ENCODE measurements around the gene VPS33B.
"Not testable (repeated sequence)": the region's sequence is repeated elsewhere in the genome, so short reads cannot be mapped to it uniquely, and the experiment has no call there.

Gene VPS33B

DNA sequence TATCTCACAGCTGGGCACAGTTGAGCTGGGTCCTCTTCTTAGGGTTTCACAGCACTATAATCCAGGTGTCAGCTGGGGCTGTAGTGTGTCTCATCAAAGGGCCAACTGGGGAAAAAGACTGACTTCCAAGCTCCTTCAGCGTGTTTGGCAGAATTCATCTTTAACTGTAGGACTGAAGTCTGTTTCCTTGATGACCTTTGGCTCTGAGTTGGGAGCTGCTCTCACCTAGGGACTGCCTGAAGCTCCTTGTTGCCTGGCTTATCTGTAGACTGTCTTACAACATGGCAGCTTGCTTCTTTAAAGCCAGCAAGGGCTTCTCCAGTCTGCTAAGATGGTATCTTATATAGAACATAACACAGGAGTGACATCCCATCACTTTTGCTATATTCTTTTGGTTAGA lies 5.3 kb upstream of the VPS33B start:
- no peak for FAIRE-seq

DNA sequence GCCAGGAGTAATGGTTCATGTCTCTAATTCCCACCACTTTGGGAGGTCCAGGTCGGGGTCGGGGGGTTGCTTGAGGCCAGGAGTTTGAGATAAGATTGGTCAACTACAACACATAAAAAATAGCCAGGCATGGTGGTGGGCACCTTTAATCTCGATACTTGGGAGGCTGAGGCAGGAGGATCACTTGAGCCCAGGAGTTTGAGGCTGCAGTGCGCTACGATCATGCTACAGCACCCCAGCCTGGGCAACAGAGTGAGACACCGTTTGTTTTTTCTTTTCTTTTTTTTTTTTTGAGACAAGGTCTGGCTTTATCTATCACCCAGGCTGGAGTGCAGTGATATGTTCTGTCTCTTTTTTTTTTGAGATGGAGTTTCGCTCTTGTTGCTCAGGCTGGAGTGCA lies 1.3 kb upstream of the VPS33B start:
- no peak for FAIRE-seq

- FAIRE-seq: no peak
Observed at GRCh38 chr15:91022832-91023129, 387 bp upstream of the VPS33B start.

- no peak for FAIRE-seq
Observed at GRCh38 chr15:91021516-91022074, 799 bp downstream of the VPS33B start.

GRCh38 chr15:91018158-91018557 lies 4.2 kb downstream of the VPS33B start:
- FAIRE-seq: no peak

GRCh38 chr15:91017716-91018115 lies 4.7 kb downstream of the VPS33B start:
- no peak for FAIRE-seq

GRCh38 chr15:91013701-91014100 lies 8.7 kb downstream of the VPS33B start:
- FAIRE-seq: not testable (repeated sequence)

DNA sequence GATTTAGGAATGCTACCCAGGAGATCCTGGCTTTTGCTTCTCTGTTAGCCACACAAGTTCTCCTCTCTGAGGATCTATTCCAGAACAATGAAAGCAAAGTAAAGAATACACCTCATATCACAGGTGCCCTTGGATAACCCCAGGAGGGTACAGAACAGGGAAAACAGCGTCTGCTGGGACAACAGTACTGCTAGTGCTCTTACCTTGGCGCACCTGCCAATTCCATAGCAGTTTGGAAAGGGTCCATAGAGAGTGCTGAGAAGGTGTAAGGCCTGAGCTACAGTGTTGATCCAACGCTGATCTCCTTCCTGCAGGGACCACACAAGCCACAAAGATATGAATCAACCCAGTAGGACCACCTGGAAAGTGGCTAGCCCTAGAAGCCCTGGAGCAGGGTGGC lies 15.1 kb downstream of the VPS33B start:
- FAIRE-seq: no peak

- no peak for FAIRE-seq
Observed at GRCh38 chr15:91001209-91001608, 21.2 kb downstream of the VPS33B start.

DNA sequence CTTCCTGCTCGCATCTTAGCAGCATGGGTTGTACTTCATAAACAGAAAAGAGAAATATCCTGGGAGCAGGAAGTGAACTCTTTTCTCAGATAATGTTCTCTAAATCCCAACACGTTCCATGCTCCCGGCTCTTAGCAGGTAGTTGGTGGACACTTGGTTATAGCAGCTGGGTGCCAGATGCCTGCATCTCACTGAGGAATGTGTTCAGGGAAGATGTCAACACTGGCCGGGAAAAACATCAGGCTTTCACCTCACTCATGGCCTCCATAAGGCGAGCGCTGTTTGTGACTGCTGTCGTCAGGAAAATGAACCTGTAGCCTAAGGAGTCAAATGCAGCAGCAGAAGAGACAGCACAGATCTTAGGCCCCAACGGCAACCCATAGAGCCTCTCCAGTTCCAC lies 23.7 kb downstream of the VPS33B start:
- no peak for FAIRE-seq

- FAIRE-seq: no peak
Observed at GRCh38 chr15:90994417-90995311, 27.7 kb downstream of the VPS33B start, which contains the start of gene PRC1. Gene PRC1 (minus strand): TSS chr15:90994535. CDS start chr15:90994417, 118 bp downstream.

DNA sequence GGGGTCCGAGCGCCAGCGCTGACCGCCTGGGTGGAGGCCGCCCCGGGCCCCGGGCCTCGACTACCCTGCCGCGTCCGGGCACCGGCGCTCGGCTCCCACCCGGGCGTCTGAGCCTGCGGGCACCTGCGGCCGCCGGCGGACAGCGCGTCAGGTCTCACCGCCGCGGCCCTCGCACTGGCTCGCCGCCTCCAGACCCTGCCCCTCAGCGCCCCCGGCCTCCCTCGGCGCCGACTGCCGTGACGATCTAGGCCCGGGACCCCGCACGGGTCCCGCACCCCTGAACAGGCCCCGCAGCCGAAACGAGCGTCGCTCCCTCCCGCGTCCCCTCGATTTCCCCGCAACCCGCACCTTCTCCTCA lies 28.4 kb downstream of the VPS33B start:
- no peak for FAIRE-seq

- FAIRE-seq: no peak
Observed at GRCh38 chr15:90991587-90992285, 30.7 kb downstream of the VPS33B start.

DNA sequence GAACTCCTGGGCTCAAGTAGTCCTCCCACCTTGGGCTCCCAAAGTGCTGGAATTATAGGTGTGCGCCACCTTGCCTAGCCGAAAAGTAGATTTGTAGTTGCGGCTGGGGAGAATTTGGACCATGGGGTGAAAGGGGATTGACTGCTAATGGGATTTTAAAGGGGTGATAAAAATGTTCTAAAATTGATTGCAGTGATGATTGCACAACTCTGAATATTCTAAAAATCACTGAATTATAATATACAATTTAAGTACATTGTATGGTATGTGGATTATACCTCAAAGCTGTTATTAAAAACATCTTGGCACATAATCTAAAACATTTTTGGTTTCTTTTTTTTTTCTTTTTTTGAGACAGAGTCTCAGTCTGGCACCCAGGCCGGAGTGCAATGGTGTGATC lies 31.9 kb downstream of the VPS33B start:
- no peak for FAIRE-seq

DNA sequence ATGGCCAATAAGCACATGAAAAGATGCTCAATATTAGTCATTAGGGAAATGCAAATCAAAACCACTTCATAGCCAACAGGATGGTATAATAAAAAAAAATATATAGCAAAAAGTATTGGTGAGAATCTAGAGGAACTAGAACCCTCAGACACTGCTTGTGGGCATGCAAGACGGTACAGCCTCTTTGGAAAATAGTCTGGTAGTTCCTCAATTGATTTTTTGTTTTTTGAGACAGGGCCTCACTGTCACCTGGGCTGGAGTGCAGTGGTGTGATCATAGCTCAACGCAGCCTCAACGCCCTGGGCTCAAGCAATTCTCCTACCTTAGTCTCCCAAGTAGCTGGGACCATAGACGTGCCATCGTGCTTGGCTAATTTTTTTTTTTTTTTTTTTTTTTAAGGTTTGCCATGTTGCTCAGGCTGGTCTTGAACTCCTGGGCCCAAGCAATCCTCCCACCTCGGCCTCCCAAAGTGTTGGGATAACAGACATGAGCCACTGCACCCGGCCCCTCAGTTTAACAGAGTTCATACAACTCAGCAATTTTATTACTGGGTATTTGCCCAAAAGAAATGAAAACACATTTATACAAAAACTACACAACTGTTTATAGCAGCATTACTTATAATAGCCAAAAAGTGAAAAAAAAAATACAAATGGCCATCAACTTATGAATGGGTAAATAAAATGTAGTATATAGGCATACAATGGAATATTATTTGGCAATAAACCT lies 33.2 kb downstream of the VPS33B start:
- FAIRE-seq: no peak

- no peak for FAIRE-seq
Observed at GRCh38 chr15:90988296-90988695, 34.1 kb downstream of the VPS33B start.

DNA sequence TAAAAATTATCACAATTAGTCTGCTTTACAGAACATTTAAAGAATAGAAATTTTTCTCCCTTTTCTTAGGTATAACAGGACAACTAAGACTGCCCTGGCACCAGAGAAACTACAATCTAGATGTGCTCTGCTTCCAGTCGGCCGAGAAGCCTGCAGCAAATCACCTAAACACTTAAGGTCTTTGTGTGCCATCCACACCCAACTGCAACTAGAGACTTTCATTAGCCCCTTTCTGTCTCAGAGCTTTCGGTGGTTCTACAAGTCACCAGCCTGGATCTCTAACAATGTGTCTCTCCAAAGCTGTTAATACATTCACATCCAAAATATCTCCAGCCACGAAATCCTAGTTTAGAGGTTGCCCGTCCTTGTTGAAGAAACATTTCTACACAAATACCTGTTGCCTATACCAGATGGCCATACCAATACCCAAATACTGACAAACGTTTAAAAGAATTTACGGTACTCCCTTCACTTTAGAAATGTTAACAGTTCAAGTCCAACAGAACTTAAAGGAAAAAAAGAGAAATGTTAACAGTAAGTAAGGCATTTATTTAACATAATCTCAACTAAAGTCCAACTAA lies 34.7 kb downstream of the VPS33B start:
- no peak for FAIRE-seq

GRCh38 chr15:90986790-90987507 lies 35.4 kb downstream of the VPS33B start:
- FAIRE-seq: no peak

GRCh38 chr15:90982135-90982534 lies 40.3 kb downstream of the VPS33B start:
- no peak for FAIRE-seq

DNA sequence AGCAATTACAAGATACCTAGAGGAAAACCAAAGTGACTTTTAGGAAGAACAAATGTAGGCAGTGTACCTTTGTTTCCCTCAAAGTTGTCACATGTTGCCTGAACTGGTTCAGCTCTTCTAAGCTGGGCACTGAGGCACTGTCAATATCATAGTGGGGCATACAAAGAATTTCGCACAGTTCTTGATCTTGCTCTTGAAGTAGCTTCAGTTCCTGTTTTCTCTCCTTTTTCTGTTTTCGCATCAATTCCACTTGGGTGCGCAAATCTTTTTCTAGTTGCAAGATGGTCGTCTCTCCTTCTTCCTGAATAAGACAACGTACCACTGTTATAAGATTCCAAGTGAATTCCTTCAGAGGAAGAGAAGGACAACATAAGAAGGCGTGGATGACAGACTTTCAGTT lies 40.7 kb downstream of the VPS33B start:
- no peak for FAIRE-seq

DNA sequence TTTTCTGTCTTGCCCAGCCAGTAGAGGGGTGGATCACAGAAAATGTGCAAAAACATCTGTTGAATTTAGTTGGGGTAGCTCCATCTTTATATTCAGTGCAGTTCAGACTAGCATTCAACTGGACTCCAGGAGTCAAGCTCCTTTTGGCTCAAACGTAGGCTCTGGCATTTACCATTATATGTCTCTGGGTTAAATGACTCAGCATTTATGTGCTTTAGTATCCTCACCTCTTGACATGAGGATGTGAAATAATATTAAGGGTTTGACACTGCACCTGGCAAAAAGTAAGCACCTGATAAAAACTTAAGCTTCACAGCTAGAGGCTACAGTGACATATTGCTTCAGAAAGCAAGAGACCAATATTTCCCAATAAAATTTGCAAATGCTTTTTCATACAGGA lies 42.8 kb downstream of the VPS33B start:
- FAIRE-seq: no peak

GRCh38 chr15:90974216-90974615 lies 48.2 kb downstream of the VPS33B start:
- FAIRE-seq: no peak
